A549 (cell line): ENCODE results near the gene ZBTB48. TPM values are rescaled to one million over a fixed set of nuclear protein-coding genes. Genes with fewer than 3 reads are reported as not detected.

Experiments used
- ATAC-seq, 2 experiments: fragments of 200-7000 bp in 1 of 2; fragments of >200 bp in 1 of 2; cut with Nextera tagmentation in 1 of 2; cut with Tn5 transposase in 1 of 2; 3 replicates each; pipeline versions ENCODE4 v1.8.0 to v1.9.1; 2018 to 2020; ENCODE audit warnings: mild to moderate bottlenecking in 1 of 2, moderate library complexity in 1 of 2
- CTCF ChIA-PET: fragments of 300-600 bp; sonication (Branson Sonifier 250); formaldehyde crosslinking; extraction: SDS; loops from one replicate; lab custom pipeline; 2021; ENCODE audit warnings: antibody characterized with exemption, inconsistent platforms; lab: Yijun Ruan, JAX
- POLR2A ChIA-PET: fragments of 350-600 bp; formaldehyde crosslinking; extraction: SDS; loops from one replicate; lab custom pipeline; 2021; ENCODE audit warnings: antibody characterized with exemption, inconsistent platforms; lab: Yijun Ruan, JAX
- DNase-seq, 2 experiments: peaks; one replicate each; pipeline versions ENCODE4 v3.0.0 to v3.0.0-alpha.2; 2011 to 2016; ENCODE audit warnings: low read depth in 1 of 2, low spot score in 1 of 2
- FAIRE-seq: peaks from 2 replicates; lab custom pipeline; 2011; peaks lifted over from hg19 to GRCh38; lab: Jason Lieb, UNC
- H3K27ac ChIP-seq, 2 experiments: fragments of >200 bp; sonication (Bioruptor Twin); formaldehyde crosslinking; 3 replicates each; pipeline ENCODE4 v1.5.1; 2016 to 2017
- H3K4me1 ChIP-seq: fragments of >200 bp; sonication (Bioruptor Twin); formaldehyde crosslinking; 3 replicates; pipeline ENCODE4 v1.6.1; 2016
- H3K4me2 ChIP-seq: fragments of >200 bp; sonication (Bioruptor Twin); formaldehyde crosslinking; 3 replicates; pipeline ENCODE4 v1.6.1; 2016
- H3K4me3 ChIP-seq: fragments of >200 bp; sonication (Bioruptor Twin); formaldehyde crosslinking; 3 replicates; pipeline ENCODE4 v1.5.1; 2016
- H3K9me3 ChIP-seq: fragments of >200 bp; sonication (Bioruptor Twin); formaldehyde crosslinking; 3 replicates; pipeline ENCODE4 v1.6.1; 2016
- BHLHE40 ChIP-seq: IDR thresholded peaks from 2 replicates; pipeline ENCODE4 v1.6.1; 2012; ENCODE audit warnings: low read depth, low read length, inconsistent platforms
- CBX2 ChIP-seq: fragments of 200-600 bp; sonication (generic); IDR thresholded peaks from 2 replicates; pipeline ENCODE4 v1.6.1; 2016; ENCODE audit warnings: low read depth, mild to moderate bottlenecking, borderline replicate concordance
- CBX8 ChIP-seq: fragments of 200-600 bp; sonication (generic); IDR thresholded peaks from 2 replicates; pipeline ENCODE4 v1.6.1; 2016
- CHD2 ChIP-seq: fragments of 150-350 bp; IDR thresholded peaks from 2 replicates; pipeline ENCODE4 v1.6.1; 2014; ENCODE audit warnings: low read length; ENCODE audit not compliant: partially characterized antibody
- EHMT2 ChIP-seq: fragments of 200-600 bp; sonication (generic); IDR thresholded peaks from 2 replicates; pipeline ENCODE4 v1.6.1; 2016; ENCODE audit warnings: antibody characterized with exemption, low read depth, mild to moderate bottlenecking, moderate library complexity
- EP300 ChIP-seq, 2 experiments: fragments of >200 bp; sonication (Bioruptor Twin); formaldehyde crosslinking; IDR thresholded peaks; 2 replicates in 1 of 2; 3 replicates in 1 of 2; pipeline ENCODE4 v1.6.1; 2016 to 2017
- FOSL2 ChIP-seq, 2 experiments: fragments of 450-650 bp in 1 of 2; fragments of >200 bp in 1 of 2; sonication (Bioruptor Twin) in 1 of 2; formaldehyde crosslinking; IDR thresholded peaks; 2 replicates each; pipeline versions ENCODE4 v1.5.0 to v1.6.1; 2016 to 2020; ENCODE audit warnings: mild to moderate bottlenecking in 1 of 2, moderate library complexity in 1 of 2
- GATA3 ChIP-seq: IDR thresholded peaks from 2 replicates; pipeline ENCODE4 v1.6.1; 2012; ENCODE audit warnings: borderline replicate concordance
- HOXB13 ChIP-seq: fragments of 250-450 bp; sonication (Bioruptor Pico); IDR thresholded peaks from 2 replicates; pipeline ENCODE4 v1.5.0; 2020; ENCODE audit warnings: low read depth, mild to moderate bottlenecking, moderate library complexity
- HOXB5 ChIP-seq: fragments of 250-450 bp; sonication (Bioruptor Pico); IDR thresholded peaks from 2 replicates; pipeline ENCODE4 v1.5.0; 2020; ENCODE audit warnings: mild to moderate bottlenecking, moderate library complexity
- JUN ChIP-seq, 2 experiments: fragments of >200 bp; sonication (Bioruptor Twin); formaldehyde crosslinking; IDR thresholded peaks; 2 replicates in 1 of 2; 3 replicates in 1 of 2; pipeline ENCODE4 v1.6.1; 2016 to 2017
- KDM1A ChIP-seq: fragments of 200-600 bp; sonication (generic); IDR thresholded peaks from 2 replicates; pipeline ENCODE4 v1.6.1; 2016; ENCODE audit warnings: low read depth, mild to moderate bottlenecking
- MAX ChIP-seq: IDR thresholded peaks from 2 replicates; pipeline ENCODE4 v1.6.1; 2012
- MAZ ChIP-seq: fragments of 150-350 bp; IDR thresholded peaks from 2 replicates; pipeline ENCODE4 v1.6.1; 2014; ENCODE audit warnings: antibody characterized with exemption, low read depth, low read length, borderline replicate concordance
- NR3C1 ChIP-seq: fragments of >200 bp; sonication (Bioruptor Twin); formaldehyde crosslinking; IDR thresholded peaks from 3 replicates; pipeline ENCODE4 v1.6.1; 2017
- RAD21 ChIP-seq, 2 experiments: fragments of >200 bp in 1 of 2; sonication (Bioruptor Twin) in 1 of 2; formaldehyde crosslinking in 1 of 2; IDR thresholded peaks in 1 of 2; conservative IDR thresholded peaks in 1 of 2; 2 replicates in 1 of 2; 3 replicates in 1 of 2; pipeline ENCODE4 v1.6.1; 2012 to 2018; ENCODE audit warnings: inconsistent platforms in 1 of 2
- RARB ChIP-seq: fragments of 250-450 bp; sonication (Bioruptor Pico); IDR thresholded peaks from 2 replicates; pipeline ENCODE4 v1.8.0; 2021; ENCODE audit warnings: mild to moderate bottlenecking, moderate library complexity
- SREBF2 ChIP-seq: fragments of 450-650 bp; IDR thresholded peaks from 2 replicates; pipeline ENCODE4 v1.6.1; 2014; ENCODE audit warnings: mild to moderate bottlenecking, moderate library complexity
- TP53 ChIP-seq: fragments of 250-450 bp; sonication (Bioruptor Pico); IDR thresholded peaks from 2 replicates; pipeline ENCODE4 v1.5.0; 2021; ENCODE audit warnings: mild to moderate bottlenecking, moderate library complexity
- USF2 ChIP-seq: fragments of 450-650 bp; IDR thresholded peaks from 2 replicates; pipeline ENCODE4 v1.6.1; 2014; ENCODE audit warnings: antibody characterized with exemption
- ZFP36 ChIP-seq: fragments of 450-650 bp; IDR thresholded peaks from 2 replicates; pipeline ENCODE4 v1.6.1; 2014; ENCODE audit warnings: borderline replicate concordance; ENCODE audit not compliant: partially characterized antibody
- WGBS: methylation state at CpG from one replicate; pipeline ENCODE4 v1.1.6; 2017; ENCODE audit errors: missing lambda C conversion rate; 5-methylcytosine and 5-hydroxymethylcytosine counted together
- polyA plus RNA-seq, 4 experiments: library from polyadenylated mRNA; depleted of rRNA in 3 of 4; stranded (reverse); fragments of >200 nt; fragmentation: RNase III in 1 of 4; extraction: RNeasy Plus Mini Kit Qiagen cat#74134 plus additional on column Dnase treatment in 1 of 4; gene quantifications; 2 replicates in 3 of 4; 3 replicates in 1 of 4; pipeline ENCODE4 v1.2.3, GENCODE V29; 2011 to 2017
- TF ChIP-seq, protein P1 (sequence below): fragments of 250-450 bp; sonication (Bioruptor Pico); IDR thresholded peaks from 2 replicates; pipeline ENCODE4 v1.5.0; 2020; ENCODE audit warnings: low read depth, mild to moderate bottlenecking, moderate library complexity
- TF ChIP-seq, protein P2 (sequence below): IDR thresholded peaks from 2 replicates; pipeline ENCODE4 v1.6.1; 2012
- TF ChIP-seq, protein P3 (sequence below): fragments of 200-600 bp; sonication (generic); IDR thresholded peaks from 2 replicates; pipeline ENCODE4 v1.6.1; 2016; ENCODE audit warnings: antibody characterized with exemption, mild to moderate bottlenecking, moderate library complexity

Gene ZBTB48
- polyA plus RNA-seq, 2 of the 4 experiments (the other 2 are of a cell fraction): 8.0 to 13.1 TPM

DNA sequence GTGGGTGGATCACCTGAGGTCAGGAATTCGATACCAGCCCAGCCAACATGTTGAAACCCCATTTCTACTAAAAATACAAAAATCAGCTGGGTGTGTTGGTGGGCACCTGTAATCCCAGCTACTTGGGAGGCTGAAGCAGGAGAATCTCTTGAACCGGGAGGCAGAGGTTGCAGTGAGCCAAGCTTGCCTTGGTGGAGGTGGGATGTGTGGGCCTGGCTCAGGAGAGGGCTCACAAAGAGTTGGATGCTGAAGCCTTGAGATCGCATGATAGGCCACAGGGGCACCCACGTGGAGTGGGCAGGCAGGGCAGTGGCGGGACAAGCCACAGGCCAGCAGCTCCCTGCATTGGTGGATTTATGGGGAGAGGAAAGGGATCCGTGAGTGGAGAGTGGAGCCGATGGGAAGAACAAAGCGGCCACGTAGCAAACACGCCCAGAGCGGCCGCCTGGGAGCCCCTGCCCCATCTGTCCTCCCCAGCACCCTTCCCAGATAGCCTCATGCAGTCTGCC, 49.2 kb downstream of the ZBTB48 start:
- Histone ChIP-seq H3K4me2 (no peak overlapping the region), H3K9me3 (no peaks in the 10 kb centered on the region), H3K4me1 (peaks cover 12% of the 10 kb centered on the region; the same call in 2 of the 3 replicates), H3K4me3 (no peak overlapping the region), H3K27ac (no peak overlapping the region)
- ChIA-PET POLR2A (no interaction called here), CTCF (no interaction called here)
- TF ChIP-seq USF2 (no peak), NR3C1 (no peak), MAZ (no peak), CBX8 (no peak), MAX (no peak), RAD21 (conservative IDR thresholded peaks at IDR 0.05 in 1 of 2, IDR thresholded peaks at IDR 0.05 in 1 of 2) (no peak), GATA3 (no peak), SREBF2 (no peak), JUN (IDR thresholded peaks at IDR 0.05) (no peak), HOXB13 (CRISPR knock-in tag) (no peak), HOXB5 (CRISPR knock-in tag) (no peak), CBX2 (no peak)
- FAIRE-seq: no peak
- no peak for ATAC-seq
- DNase-seq: no peak
- WGBS: 92% methylated on average over 12 of the region's 12 CpGs

DNA sequence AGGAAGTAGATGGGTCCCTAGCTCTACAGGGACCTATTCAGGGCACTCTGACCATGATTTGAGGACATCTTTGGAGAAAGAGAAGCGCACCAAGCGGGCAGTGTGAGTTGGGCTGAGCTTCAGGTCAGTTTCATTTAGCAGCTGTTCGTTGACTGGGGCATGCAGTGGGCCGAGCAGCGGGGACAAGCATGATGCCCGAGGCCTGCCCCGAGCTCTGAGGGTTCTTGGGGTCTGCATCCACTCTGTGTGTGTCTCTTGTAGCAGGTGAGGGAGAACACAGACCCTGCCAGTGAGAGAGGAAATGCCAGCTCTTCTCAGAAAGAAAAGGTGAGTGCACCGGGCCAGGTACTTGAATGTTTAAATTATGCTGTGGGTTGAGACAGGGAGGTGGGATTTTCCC, 50.2 kb downstream of the ZBTB48 start:
- ATAC-seq (no peak), DNase-seq (no peak), FAIRE-seq (no peak)
- no peaks in the 10 kb centered on the region for H3K9me3 ChIP-seq
- H3K4me2 ChIP-seq: no peak overlapping the region
- H3K4me1 ChIP-seq: peaks cover 7% of the 10 kb centered on the region; the same call in 2 of the 3 replicates
- ChIA-PET POLR2A (interaction anchor here (0.6 kb wide), 1 partner anchor 68 kb away, joined by 3 read pairs; no protein-coding TSS in a partner anchor), CTCF (interaction anchor here (1.3 to 1.9 kb wide), 3 partner anchors 13 to 75 kb away, joined by 4 to 8 read pairs (median 4); partner anchors contain the start of genes NOL9 and TAS1R1)
- H3K27ac ChIP-seq: no peak overlapping the region
- 97% methylated on average over 8 of the region's 8 CpGs for WGBS
- H3K4me3 ChIP-seq: no peak overlapping the region
- TF ChIP-seq ZFP36: no peak
- no peak for TF ChIP-seq HOXB5 (CRISPR knock-in tag)
- no peak for TF ChIP-seq HOXB13 (CRISPR knock-in tag)
- no peak for TF ChIP-seq KDM1A
- no peak for TF ChIP-seq RARB
- TF ChIP-seq TP53 (CRISPR knock-in tag): no peak
- TF ChIP-seq FOSL2 (IDR thresholded peaks at IDR 0.05): no peak
- no peak for TF ChIP-seq FOSL2 (CRISPR knock-in tag; IDR thresholded peaks at IDR 0.05)
- TF ChIP-seq BHLHE40: no peak
- TF ChIP-seq SREBF2: no peak
- TF ChIP-seq MAX: no peak
- no peak for TF ChIP-seq CHD2

DNA sequence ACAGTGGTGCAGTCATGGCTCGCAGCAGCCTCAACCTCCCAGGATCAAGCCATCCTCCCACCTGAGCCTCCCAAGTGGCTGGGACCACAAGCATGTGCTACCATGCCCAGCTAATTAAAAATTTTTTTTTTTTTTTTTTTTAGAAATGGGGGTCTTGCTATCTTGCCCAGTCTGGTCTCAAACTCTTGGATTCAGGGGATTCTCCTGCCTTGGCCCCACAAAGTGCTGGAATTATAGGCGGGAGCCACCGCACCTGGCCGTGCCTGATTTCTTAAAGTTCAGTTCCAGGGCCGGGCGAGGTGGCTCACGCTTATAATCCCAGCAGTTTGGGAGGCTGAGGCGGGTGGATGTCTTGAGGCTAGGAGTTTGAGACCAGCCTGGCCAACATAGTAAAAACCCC, 51.3 kb downstream of the ZBTB48 start:
- Histone ChIP-seq H3K9me3 (no peaks in the 10 kb centered on the region), H3K4me1 (peaks cover 6% of the 10 kb centered on the region; the same call in 2 of the 3 replicates), H3K27ac (no peak overlapping the region), H3K4me2 (no peak overlapping the region), H3K4me3 (no peak overlapping the region)
- CTCF ChIA-PET: interaction anchor here (1.3 to 1.9 kb wide), 4 partner anchors 11 to 76 kb away, joined by 3 to 8 read pairs (median 4); partner anchors contain the start of genes NOL9 and TAS1R1
- no peak for FAIRE-seq
- 94% methylated on average over 8 of the region's 8 CpGs for WGBS
- no peak for DNase-seq
- POLR2A ChIA-PET: no interaction called here
- no peak for ATAC-seq
- TF ChIP-seq CHD2: no peak
- TF ChIP-seq, protein P1, sequence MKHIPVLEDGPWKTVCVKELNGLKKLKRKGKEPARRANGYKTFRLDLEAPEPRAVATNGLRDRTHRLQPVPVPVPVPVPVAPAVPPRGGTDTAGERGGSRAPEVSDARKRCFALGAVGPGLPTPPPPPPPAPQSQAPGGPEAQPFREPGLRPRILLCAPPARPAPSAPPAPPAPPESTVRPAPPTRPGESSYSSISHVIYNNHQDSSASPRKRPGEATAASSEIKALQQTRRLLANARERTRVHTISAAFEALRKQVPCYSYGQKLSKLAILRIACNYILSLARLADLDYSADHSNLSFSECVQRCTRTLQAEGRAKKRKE: no peak
- no peak for TF ChIP-seq EP300 (IDR thresholded peaks at IDR 0.05)
- TF ChIP-seq, protein P2, sequence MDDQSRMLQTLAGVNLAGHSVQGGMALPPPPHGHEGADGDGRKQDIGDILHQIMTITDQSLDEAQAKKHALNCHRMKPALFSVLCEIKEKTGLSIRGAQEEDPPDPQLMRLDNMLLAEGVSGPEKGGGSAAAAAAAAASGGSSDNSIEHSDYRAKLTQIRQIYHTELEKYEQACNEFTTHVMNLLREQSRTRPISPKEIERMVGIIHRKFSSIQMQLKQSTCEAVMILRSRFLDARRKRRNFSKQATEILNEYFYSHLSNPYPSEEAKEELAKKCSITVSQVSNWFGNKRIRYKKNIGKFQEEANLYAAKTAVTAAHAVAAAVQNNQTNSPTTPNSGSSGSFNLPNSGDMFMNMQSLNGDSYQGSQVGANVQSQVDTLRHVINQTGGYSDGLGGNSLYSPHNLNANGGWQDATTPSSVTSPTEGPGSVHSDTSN: no peak
- TF ChIP-seq HOXB5 (CRISPR knock-in tag): no peak
- TF ChIP-seq, protein P3, sequence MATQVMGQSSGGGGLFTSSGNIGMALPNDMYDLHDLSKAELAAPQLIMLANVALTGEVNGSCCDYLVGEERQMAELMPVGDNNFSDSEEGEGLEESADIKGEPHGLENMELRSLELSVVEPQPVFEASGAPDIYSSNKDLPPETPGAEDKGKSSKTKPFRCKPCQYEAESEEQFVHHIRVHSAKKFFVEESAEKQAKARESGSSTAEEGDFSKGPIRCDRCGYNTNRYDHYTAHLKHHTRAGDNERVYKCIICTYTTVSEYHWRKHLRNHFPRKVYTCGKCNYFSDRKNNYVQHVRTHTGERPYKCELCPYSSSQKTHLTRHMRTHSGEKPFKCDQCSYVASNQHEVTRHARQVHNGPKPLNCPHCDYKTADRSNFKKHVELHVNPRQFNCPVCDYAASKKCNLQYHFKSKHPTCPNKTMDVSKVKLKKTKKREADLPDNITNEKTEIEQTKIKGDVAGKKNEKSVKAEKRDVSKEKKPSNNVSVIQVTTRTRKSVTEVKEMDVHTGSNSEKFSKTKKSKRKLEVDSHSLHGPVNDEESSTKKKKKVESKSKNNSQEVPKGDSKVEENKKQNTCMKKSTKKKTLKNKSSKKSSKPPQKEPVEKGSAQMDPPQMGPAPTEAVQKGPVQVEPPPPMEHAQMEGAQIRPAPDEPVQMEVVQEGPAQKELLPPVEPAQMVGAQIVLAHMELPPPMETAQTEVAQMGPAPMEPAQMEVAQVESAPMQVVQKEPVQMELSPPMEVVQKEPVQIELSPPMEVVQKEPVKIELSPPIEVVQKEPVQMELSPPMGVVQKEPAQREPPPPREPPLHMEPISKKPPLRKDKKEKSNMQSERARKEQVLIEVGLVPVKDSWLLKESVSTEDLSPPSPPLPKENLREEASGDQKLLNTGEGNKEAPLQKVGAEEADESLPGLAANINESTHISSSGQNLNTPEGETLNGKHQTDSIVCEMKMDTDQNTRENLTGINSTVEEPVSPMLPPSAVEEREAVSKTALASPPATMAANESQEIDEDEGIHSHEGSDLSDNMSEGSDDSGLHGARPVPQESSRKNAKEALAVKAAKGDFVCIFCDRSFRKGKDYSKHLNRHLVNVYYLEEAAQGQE: no peak
- TF ChIP-seq EHMT2: no peak
- TF ChIP-seq MAX: no peak
